ENCODE data around the gene DDC. TPM values are rescaled to one million over a fixed set of nuclear protein-coding genes. Genes with fewer than 3 reads are reported as not detected.

The DDC gene
- total and polyA plus RNA-seq, 2 donors from 2014 or later: 7.8 to 257 TPM

DNA sequence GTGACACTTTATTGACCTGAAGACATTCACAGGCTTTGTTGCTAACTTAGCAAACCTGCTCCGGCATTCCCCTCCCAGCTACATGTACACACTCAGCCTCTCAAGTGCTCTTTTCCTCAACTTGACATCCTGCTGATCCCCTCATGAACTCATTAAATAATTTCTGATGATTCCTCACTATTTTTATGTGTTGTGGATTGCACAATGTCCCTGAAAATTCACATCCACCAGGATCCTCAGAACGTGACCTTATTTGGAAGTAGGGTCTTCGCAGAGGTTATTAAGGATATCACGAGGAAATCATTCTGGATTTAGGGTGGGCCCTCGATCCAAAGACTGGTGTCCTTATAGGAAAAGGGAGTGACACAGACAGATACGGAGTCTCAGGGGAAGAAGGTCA lies 142.3 kb downstream of the DDC start:
- Histone ChIP-seq H3K4me1 (ENCODE audit: control insufficient read depth in 2 of 3, insufficient read depth in 2 of 3, low read depth in 1 of 3, low read length in 3 of 3) (no peaks in the 10 kb centered on the region), H3K4me3 (ENCODE audit: low read length in 3 of 3) (no peak overlapping the region), H3K9ac (ENCODE audit: low read length in 3 of 3) (no peak overlapping the region), H3K27ac (ENCODE audit: low read depth in 2 of 2, low read length in 2 of 2) (no peak overlapping the region), H3K36me3 (ENCODE audit: control insufficient read depth in 2 of 3, insufficient read depth in 3 of 3, low read length in 3 of 3) (no peaks in the 10 kb centered on the region), H3K27me3 (ENCODE audit: control insufficient read depth, insufficient read depth, low read length) (no peaks in the 10 kb centered on the region), H3K9me3 (ENCODE audit: control insufficient read depth in 2 of 3, insufficient read depth in 1 of 3, low read length in 3 of 3) (no peaks in the 10 kb centered on the region)
- TF ChIP-seq CTCF (IDR thresholded peaks at IDR 0.05; ENCODE audit: borderline replicate concordance, extremely low read depth, insufficient read depth): no peak
- intact Hi-C loops (cut with DNase I): no loop called here
- FAIRE-seq (no peak), DNase-seq (no peak)

- intact Hi-C loops (cut with DNase I): no loop called here
- no peaks in the 10 kb centered on the region for H3K4me1 ChIP-seq (ENCODE audit: control insufficient read depth in 2 of 3, insufficient read depth in 2 of 3, low read depth in 1 of 3, low read length in 3 of 3)
- TF ChIP-seq CTCF (IDR thresholded peaks at IDR 0.05; ENCODE audit: borderline replicate concordance, extremely low read depth, insufficient read depth): no peak
- no peak overlapping the region for H3K9ac ChIP-seq (ENCODE audit: low read length in 3 of 3)
- H3K27ac ChIP-seq (ENCODE audit: low read depth in 2 of 2, low read length in 2 of 2): no peak overlapping the region
- FAIRE-seq (no peak), DNase-seq (no peak)
- no peaks in the 10 kb centered on the region for H3K9me3 ChIP-seq (ENCODE audit: control insufficient read depth in 2 of 3, insufficient read depth in 1 of 3, low read length in 3 of 3)
- H3K4me3 ChIP-seq (ENCODE audit: low read length in 3 of 3): no peak overlapping the region
- H3K27me3 ChIP-seq (ENCODE audit: control insufficient read depth, insufficient read depth, low read length): no peaks in the 10 kb centered on the region
- no peaks in the 10 kb centered on the region for H3K36me3 ChIP-seq (ENCODE audit: control insufficient read depth in 2 of 3, insufficient read depth in 3 of 3, low read length in 3 of 3)
Observed at GRCh38 chr7:50421043-50421442, 144.2 kb downstream of the DDC start.

GRCh38 chr7:50418526-50419290 lies 146.5 kb downstream of the DDC start:
- H3K27ac ChIP-seq (ENCODE audit: low read depth in 2 of 2, low read length in 2 of 2): no peak overlapping the region
- no peaks in the 10 kb centered on the region for H3K36me3 ChIP-seq (ENCODE audit: control insufficient read depth in 2 of 3, insufficient read depth in 3 of 3, low read length in 3 of 3)
- no peaks in the 10 kb centered on the region for H3K27me3 ChIP-seq (ENCODE audit: control insufficient read depth, insufficient read depth, low read length)
- intact Hi-C loops (cut with DNase I): no loop called here
- no peaks in the 10 kb centered on the region for H3K4me1 ChIP-seq (ENCODE audit: control insufficient read depth in 2 of 3, insufficient read depth in 2 of 3, low read depth in 1 of 3, low read length in 3 of 3)
- peak in 2 of 5 donors; percentile 8 to 12 for DNase-seq
- no peak overlapping the region for H3K9ac ChIP-seq (ENCODE audit: low read length in 3 of 3)
- no peak overlapping the region for H3K4me3 ChIP-seq (ENCODE audit: low read length in 3 of 3)
- no peak for TF ChIP-seq CTCF (IDR thresholded peaks at IDR 0.05; ENCODE audit: borderline replicate concordance, extremely low read depth, insufficient read depth)
- FAIRE-seq: no peak
- no peaks in the 10 kb centered on the region for H3K9me3 ChIP-seq (ENCODE audit: control insufficient read depth in 2 of 3, insufficient read depth in 1 of 3, low read length in 3 of 3)

All from kidney (tissue), 14 donors.